HG03460 (cell line): ENCODE measurements around the gene LMOD2.

ENCODE experiments used
- ATAC-seq: cut with Tn5 transposase; IDR thresholded peaks from one replicate; pipeline ENCODE4 v1.9.1; 2021; ENCODE audit not compliant: unreplicated experiment

LMOD2 gene

DNA sequence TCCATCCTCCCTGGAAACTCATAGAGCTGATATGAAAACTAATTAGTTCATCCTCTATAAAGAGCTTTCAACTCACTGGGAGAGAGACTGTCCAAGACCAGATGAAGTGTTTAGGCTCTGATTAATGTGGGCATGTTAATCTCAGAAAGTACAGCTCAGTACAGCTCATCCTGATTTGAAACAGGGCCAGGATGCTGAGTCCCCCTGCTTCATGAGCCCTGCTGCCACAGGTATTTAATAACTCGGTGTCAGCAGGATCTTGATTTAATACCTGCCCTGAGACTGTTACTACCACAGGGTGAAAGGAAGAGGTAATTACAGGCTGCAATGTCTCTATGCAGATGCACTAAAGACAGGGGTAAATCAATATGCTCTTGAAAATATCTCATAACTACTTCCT is 10.8 kb downstream of the LMOD2 start:
- ATAC-seq = no peak

DNA sequence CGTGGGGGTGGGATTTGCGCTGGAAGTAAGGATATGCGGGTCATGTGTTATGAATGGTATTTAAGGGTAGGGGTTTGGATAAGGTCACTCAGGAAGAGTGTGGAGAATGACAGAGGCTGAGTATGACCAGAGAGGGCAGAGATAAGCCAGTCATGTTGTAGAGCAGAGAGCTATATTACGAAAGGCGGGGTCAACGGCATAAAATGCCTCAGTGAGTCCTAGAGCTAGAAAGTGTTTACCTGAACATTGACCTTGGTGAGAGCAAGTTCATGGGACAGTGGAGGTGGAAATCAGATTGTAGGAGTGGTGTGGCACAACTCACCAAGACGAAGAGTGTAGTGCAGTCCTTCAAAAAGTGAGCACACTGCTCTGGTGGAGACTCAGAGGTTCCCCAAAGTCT is 13.8 kb downstream of the LMOD2 start:
- ATAC-seq = no peak

DNA sequence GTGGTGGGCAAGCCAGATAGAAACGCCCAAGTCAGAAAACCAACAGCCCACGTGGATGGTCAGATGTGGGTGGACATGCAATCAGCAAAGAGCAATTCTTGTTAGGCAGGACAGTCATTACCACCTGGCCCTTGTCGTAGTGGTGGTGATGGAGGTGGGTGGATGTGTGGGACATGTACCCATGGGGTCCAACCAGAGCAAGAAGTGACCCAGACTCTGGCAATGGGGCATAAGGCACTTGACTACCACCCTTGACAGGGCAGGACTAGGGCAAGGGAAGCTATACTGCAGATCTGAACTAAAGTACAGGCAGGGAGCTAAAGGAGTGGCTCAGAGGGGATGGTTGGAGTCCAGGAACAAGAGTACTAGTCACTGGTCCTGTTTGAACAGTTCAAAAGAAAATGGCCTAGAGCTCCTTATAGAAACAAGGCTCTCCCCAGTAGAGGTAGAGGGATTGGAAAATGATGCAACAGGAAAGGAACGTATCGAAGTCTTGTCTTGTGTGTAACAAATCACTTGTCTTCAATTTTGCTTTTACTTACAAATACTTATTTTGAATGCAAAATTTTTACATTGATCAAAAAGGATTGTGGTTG is 17.6 kb downstream of the LMOD2 start:
- no peak for ATAC-seq

DNA sequence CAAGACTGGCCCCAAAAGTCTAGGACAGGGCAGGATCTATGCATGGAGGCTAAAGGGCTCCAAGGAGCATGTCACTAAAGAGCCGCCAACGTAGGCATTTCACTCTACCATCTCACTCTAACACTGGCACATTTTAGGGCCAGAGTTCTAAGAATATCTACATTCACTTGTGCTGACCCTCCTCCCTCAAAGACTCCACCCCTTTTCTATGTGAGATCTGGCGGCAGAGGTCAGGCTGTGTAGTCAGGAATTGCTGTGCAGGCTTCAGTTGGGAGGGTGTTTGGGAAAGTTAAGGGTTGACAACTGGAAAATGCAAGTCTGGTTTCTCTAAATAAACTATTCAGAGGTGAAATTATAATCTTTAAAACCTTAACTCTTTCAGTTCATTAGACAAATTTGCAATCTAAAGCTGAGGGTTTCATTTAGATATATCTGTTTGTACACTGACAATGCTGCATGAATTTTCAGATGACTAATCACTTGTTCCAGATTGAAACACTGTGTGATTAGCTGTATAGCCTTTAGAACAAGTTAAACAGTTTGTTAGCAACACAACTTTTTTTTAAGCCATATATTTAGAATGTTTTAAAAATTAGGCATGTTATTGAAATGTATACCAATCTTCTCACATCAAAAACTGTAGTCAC is 18.2 kb downstream of the LMOD2 start:
- no peak for ATAC-seq

DNA sequence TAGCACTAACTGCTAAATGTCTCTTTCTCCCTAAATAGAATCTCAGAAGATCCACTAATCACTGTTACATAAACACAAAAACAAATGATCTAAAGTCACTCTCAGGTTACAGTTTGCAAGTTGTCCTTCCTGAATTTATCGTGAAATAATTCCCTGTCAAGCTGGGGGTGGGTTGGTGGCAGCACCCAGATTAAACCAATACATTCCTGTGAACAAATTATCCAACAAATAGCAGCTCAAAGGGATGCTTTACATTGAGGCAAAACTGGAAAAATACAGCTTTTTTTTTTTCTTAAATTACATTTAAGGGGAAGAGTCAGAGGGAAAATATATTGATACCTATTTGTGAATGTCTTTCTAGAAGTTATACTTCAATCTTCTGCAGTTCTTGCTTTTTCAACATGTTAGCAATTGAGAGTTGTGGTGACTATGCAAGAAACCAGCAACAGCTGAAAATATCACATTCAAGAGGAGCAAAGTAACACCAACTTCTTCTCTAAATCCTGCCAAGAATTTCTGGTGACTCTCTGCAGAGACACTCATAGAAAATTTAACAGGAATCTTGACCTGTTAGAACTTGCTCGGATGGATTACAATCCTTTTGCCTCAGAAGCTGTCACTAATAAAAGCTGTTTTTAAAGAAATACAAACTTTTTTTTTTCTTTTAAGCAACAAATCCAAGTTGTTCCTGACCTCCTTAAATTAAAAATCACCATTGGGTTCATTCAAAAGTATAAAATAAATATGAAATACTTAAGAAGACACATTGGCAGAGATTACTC is 18.9 kb downstream of the LMOD2 start:
- no peak for ATAC-seq

DNA sequence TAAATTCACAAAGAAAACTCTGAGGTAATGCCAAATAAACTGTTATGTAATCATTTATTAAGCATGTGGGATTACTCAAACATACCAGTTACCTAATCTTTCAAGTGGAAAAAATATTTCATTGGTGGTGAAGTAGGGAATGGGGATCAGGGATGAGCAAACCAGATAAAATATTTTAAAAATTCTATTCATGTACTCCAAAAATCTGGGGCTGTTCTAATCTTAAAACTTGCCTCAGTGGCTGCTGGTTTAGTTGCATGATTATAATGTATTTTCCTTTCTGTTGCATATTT is 19.5 kb downstream of the LMOD2 start:
- ATAC-seq = no peak

DNA sequence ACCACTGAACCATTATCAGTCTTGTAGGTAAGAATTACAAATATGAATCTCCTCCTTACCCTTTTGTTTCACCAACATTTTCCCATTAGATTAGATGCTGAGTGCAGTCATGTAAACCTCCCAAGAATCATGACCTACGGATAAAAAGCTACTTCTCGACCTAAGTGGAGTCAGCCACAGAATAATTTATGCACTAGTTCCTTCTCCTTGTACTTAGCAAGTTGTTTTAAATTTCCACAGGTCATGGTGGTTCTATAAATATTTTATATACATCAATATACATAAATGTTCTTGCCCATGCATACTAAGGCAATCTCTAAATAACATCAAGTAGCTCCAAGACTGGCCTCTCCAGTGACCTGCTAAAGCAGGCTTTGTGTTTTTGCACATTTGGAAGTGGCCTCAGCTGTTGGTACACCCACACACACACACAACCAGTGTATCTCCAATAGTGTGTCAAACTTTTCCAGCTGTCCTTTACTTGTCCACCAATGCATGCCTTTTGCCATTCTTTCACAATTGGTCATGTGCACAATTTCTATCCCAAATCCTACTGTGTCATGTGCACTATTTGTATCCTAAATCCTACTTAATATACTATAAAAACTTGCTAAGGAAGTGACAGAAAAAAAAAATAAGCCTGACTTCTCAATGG is 21.5 kb downstream of the LMOD2 start:
- no peak for ATAC-seq

DNA sequence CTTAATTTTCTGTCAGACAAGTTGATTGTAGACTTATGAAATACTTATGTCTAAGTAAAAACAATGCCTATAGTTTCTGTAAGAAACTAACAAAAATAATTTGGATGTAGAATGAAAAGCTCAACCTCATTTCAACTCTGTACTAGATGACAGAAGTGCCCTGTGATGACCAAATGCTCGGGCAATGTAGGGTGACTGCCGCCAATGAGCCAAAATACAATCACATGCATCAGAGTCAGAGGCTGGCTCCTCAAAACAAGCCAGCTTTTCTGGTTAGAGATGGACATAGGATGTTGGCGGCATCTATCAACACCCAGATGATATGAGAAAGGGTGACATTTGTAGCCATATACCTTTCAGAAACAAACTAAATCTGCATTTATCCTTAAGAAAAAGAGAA is 23.9 kb downstream of the LMOD2 start:
- ATAC-seq = no peak

DNA sequence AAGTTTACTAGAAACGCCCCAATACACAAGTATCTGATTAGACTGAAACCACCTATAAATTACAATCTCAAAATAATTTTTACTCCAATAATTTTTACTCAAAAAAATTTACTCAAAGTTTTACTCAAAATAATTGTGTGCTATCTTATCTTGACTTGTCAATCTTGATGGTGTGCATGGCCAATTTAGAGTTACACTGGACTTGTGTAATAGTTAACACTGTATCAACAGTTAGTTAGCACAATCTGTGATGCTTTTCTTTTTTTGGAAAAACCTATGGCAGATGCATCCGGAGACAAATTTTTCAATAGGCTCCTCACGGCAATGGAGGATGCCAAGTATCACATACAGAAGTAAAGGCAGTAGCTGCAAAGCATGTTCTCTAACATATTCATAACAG is 24.9 kb downstream of the LMOD2 start:
- ATAC-seq = no peak

DNA sequence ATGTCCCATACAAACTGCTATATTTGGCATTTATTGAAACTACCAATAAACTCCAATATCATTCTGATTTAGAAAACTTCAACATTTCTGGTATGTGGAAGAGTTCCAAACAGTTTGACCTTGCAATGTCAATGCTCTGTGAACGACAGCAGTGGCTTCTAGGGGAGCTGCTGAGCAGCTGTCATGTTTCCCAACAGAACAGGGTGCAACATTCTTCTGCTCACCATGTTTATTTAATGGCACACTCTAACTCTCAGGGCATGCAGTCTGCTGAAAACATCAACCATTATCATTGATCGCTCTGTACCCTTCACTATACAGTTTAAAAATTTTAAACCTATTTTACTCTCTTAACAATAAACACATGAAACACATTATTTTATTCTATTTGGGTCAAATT is 25.9 kb downstream of the LMOD2 start:
- no peak for ATAC-seq

DNA sequence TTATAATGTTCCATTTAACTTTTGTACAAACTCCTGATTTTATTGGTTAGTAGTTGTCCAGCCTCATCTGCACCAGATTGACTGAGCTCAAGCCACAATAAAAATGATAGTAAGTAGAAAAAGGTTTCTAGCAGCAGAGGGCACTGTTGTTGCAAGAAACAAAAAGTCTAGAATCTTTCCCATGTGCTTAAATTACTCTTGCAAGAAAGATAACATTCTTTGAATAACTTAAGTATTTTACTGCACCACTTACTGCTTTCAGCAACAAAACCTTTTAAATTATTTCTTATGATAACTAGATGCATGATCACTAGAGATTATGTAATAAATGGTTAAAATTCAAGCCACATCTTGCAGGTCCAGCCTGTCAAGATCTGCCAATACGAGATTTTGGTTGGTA is 27.0 kb downstream of the LMOD2 start:
- peak; percentile 68 for ATAC-seq

DNA sequence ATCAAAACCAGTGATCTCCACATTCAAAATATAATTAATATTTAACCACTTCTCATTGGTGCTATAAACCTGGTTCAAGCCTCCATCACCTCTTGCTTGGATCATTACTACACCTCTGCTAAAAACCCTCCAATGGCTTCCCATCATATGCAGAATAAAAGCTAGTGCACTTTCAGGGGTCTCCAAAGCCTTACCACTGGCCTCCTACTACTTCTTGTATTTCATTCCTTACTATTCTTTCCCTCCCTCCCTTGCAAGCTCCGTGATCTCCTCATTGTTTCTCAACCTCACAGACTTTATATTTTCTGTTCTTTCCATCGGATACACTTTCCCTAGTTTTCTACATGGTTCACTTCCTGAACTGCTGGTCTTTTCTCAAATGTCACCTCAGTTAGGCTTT is 31.5 kb downstream of the LMOD2 start:
- ATAC-seq = no peak

DNA sequence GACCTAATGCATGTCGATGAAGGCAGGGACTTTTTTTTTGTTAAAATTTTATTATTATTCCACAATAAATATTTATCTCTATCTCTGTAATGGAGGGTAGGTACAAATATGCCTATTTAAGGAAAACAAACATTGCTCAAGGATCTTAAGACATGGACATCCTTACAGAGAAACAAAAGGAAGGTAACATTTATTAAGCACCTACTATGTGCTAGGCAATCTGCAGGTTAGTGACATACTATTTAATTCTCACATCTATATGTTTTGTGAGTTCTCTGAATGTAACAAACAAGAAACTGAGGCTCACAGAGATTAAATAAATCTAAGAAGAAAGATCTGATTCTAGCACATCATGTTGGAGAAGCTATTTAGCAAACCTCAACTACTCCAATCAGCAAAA is 32.1 kb downstream of the LMOD2 start:
- no peak for ATAC-seq

DNA sequence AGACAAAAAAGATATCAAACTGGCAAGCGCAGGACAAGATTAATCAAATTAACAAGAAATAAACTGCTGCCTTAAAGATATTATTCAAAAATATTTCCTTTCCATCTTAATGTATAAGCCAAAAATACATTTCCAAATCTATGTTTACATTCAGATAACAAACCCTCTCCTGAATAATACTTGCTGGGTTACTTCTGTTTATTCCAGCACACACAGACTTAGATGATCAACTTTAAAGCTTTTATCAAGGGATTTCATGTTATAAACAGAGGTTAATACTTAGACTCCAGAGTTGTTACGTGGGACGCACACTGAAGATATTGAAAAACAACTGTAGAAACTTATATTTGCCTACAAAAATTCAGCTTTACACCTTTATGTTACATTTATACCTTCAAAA is 33.6 kb downstream of the LMOD2 start:
- ATAC-seq = no peak

DNA sequence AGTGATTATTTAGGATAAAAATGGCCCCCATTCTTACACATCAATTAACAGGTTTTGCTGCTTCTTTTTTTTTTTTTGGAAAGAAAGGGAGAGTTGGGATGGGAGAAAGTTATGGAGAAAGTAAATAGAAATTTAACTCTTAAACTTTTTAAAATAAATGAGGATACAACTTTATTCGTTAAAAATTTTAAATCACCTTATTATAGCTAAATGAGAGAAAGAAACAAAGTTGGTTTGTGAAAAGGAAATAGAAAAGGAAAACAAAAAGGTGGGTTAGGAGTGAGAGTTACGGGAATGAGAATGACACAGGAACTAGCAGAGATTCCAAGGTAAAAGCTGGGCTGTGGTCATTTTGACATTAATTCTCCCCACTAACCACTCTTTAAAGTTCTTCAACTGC is 34.9 kb downstream of the LMOD2 start:
- ATAC-seq = no peak

DNA sequence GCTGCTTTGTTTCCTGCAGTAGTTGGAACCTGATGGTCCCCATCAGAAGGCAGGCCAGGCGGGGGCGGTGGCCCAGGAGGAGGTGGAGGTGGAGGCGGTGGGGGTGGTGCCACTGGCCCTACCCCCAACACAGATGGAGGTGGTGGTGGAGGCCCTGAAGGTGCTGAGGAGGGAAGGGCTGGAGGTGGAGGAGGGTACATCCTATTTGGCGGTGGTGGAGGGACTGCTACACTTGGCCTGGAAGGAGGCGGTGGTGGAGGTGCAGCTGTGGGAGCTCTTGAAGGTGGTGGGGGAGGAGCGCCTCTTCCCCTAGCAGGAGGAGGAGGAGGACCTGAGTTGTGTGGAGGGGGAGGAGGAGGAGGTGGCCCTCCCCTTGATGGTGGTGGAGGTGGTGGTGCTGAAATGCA is 36.8 kb downstream of the LMOD2 start:
- no peak for ATAC-seq

DNA sequence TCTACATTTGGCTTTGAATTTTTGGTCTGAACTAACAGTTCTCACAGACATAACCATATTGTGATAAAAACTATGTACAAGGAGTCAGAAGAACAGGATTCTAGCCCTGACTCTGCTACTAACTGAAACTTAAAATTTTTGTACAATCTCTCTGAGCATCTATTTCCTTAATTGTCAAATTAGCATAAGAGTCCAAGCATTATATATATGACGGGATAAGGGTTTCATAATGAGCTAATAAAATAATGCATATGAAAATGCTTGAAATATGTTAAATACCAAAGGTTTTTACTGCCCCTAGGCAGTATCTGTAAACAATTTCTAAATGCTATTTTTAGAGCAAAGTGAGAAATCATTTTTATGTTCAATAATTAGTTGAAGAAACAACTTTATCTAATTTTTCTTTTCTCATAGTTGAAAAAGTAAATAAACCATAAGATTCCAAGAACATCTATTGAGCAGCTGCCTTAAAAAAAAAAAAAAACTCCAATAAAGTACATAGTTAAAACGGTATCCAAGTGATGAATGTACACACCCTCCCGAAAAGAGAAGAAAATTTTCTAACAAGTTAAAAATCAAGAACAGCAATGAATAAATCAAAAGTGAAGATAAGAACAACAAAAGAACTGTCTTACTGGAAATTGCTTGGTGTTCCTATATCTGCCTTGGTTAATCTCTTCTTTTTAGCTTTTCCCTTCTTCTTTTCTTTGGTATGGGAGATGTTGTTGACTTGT is 40.4 kb downstream of the LMOD2 start:
- ATAC-seq = no peak

DNA sequence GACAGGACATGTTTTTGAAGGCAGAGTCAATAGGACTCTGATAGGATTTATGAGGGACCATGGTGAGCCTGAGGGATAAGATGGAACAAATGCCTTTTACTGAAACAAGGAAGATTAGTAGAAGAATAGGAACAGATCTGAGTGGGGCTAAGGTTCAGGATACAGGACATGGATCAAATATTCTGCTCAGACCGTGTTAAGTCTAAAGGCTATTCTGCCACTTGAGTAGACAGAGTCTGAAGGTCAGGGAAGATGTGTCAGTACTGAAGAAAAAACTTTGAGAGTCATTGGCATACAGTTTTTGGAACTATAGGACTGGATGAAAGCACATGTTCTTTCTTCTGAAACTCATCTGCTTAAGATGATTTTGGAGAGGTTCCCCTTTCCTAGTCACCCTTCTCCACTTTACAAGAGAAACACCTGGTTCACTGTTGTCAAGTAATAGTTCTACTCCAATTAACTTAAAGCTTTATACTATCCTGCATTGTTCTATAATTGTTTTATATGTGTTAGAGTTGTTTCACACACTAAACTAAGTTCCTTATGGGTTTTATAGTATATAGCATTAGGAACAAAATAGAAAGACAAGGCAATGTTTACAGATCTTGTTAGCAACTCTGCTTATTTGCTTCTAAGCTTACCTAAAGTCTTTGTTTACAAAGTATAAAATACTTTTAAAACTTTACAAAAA is 49.7 kb downstream of the LMOD2 start:
- no peak for ATAC-seq

DNA sequence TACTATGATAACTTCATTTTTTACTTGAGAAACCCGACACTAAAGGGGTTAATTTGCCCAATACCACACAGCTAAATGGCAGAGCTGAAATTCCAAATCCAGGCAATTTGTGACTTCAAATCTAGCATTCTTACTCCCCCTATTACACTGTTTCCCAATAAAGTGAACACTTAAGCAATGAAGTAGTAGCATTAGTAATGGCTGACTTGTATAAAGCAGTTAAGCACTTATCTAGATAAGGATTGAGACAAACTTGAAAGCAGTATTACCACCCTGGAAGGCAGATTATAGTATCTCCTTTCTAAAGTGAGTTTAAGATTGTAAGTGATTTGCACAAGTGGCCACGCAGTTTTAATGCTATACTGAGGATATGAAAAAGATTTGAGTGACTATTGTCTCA is 53.9 kb downstream of the LMOD2 start:
- no peak for ATAC-seq

DNA sequence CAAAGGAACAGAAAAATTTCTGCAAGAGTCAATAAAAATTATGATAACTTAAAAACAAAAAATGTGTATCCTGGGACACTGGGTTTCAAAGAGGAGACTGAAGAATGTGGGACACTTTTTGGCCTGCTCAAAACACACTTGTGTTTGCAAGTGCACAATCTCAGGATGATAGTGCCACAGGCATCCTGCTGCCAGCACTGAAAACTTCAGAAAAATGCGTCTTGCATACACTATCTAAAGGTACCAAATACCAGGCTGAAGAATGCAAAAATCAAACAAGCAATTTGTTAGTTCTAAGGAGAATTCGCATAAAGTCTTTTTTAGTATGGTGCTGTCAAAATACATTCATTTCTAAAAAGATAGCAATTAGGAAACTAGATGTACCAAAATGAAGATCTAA is 55.0 kb downstream of the LMOD2 start:
- no peak for ATAC-seq

DNA sequence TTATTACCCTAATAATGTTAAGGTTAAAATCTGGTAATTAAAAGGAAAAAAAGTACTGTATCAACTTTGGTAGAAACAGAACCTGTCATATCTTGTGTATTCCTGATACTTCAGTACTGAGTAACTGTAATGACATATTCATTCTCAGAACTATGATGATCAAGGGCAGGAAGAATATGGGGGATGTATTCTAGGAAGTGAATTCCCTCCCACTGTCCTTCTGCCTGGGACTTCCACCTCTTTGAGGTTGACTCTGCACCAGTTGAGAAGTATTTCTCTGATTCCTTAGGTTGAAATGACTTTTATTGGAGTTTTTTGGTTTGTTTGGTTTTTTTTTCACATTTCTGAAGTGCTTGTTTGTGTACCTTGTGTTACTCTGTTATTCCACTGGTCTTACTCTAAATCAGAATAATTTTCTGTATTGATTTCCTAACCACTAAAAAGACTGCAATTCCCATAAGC is 56.2 kb downstream of the LMOD2 start:
- ATAC-seq = no peak
